Stromal cell of bone marrow (primary cell): Measurements from ENCODE around the gene SNAP29.
"Not testable (repeated sequence)": the region's sequence is repeated elsewhere in the genome, so short reads cannot be mapped to it uniquely, and the experiment has no call there.

Experiments
- DNase-seq: peaks from one replicate; pipeline ENCODE4 v3.0.0-alpha.2; 2012; ENCODE audit warnings: low read depth

The SNAP29 gene

GRCh38 chr22:20901093-20902033 lies 42.6 kb downstream of the SNAP29 start:
- DNase-seq = not testable (repeated sequence)

- DNase-seq = no peak
Observed at GRCh38 chr22:20903093-20903492, 44.3 kb downstream of the SNAP29 start.

GRCh38 chr22:20904008-20904979 lies 45.5 kb downstream of the SNAP29 start:
- peak; percentile 98 for DNase-seq

- DNase-seq = no peak
Observed at GRCh38 chr22:20904980-20905355, 46.2 kb downstream of the SNAP29 start.

GRCh38 chr22:20905415-20906386 lies 46.9 kb downstream of the SNAP29 start:
- no peak for DNase-seq

- no peak for DNase-seq
Observed at GRCh38 chr22:20906387-20906767, 47.6 kb downstream of the SNAP29 start.

- not testable (repeated sequence) for DNase-seq
Observed at GRCh38 chr22:20908717-20909116, 49.9 kb downstream of the SNAP29 start.

- no peak for DNase-seq
Observed at GRCh38 chr22:20909543-20910303, 50.9 kb downstream of the SNAP29 start.

- no peak for DNase-seq
Observed at GRCh38 chr22:20912494-20912893, 53.7 kb downstream of the SNAP29 start.

- DNase-seq = peak; percentile 94
Observed at GRCh38 chr22:20916916-20917810, 58.4 kb downstream of the SNAP29 start, which contains the start of gene CRKL. CRKL (plus strand) TSS chr22:20917407; CDS start chr22:20917935, 528 bp downstream.

GRCh38 chr22:20918663-20919218 lies 59.9 kb downstream of the SNAP29 start:
- no peak for DNase-seq

- no peak for DNase-seq
Observed at GRCh38 chr22:20919718-20920117, 60.9 kb downstream of the SNAP29 start.

GRCh38 chr22:20920881-20921203 lies 62.0 kb downstream of the SNAP29 start:
- DNase-seq = no peak

GRCh38 chr22:20922141-20922751 lies 63.4 kb downstream of the SNAP29 start:
- no peak for DNase-seq

- no peak for DNase-seq
Observed at GRCh38 chr22:20926243-20926642, 67.4 kb downstream of the SNAP29 start.

- no peak for DNase-seq
Observed at GRCh38 chr22:20927940-20928572, 69.2 kb downstream of the SNAP29 start.

- no peak for DNase-seq
Observed at GRCh38 chr22:20928573-20928967, 69.8 kb downstream of the SNAP29 start.

GRCh38 chr22:20930004-20930403 lies 71.2 kb downstream of the SNAP29 start:
- no peak for DNase-seq
